GM12872 (cell line): ENCODE measurements around the gene MED13L.

ENCODE experiments used
- TF ChIP-seq, protein P1 (sequence below): IDR thresholded peaks from 3 replicates; pipeline ENCODE4 v1.5.1; 2011; ENCODE audit warnings: low read depth, mild to moderate bottlenecking, low read length, moderate library complexity; ENCODE audit not compliant: insufficient read depth

Gene MED13L

DNA sequence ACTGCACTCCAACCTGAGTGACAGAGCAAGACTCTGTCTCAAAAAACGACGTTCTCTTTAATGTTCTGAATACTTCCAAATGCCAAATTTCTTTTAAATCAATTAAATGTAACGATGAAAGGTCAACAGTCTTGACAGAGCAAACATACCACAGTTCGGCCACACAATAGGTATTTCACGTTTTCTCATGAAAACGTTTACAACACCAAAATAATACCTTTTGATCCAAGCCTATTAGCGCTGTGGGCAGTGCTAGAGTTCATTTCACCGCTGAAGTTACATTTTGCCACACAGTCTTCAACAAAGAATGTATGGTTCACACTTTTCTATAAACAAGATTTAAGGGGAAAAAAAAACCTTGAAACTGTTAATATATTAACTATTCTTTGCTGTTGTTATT, 122.1 kb downstream of the MED13L start:
- TF ChIP-seq, protein P1, sequence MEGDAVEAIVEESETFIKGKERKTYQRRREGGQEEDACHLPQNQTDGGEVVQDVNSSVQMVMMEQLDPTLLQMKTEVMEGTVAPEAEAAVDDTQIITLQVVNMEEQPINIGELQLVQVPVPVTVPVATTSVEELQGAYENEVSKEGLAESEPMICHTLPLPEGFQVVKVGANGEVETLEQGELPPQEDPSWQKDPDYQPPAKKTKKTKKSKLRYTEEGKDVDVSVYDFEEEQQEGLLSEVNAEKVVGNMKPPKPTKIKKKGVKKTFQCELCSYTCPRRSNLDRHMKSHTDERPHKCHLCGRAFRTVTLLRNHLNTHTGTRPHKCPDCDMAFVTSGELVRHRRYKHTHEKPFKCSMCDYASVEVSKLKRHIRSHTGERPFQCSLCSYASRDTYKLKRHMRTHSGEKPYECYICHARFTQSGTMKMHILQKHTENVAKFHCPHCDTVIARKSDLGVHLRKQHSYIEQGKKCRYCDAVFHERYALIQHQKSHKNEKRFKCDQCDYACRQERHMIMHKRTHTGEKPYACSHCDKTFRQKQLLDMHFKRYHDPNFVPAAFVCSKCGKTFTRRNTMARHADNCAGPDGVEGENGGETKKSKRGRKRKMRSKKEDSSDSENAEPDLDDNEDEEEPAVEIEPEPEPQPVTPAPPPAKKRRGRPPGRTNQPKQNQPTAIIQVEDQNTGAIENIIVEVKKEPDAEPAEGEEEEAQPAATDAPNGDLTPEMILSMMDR = no peak

- TF ChIP-seq, protein P1 = no peak
These were observed 123.5 kb downstream of the MED13L start for GRCh38 chr12:116153983-116154382.

DNA sequence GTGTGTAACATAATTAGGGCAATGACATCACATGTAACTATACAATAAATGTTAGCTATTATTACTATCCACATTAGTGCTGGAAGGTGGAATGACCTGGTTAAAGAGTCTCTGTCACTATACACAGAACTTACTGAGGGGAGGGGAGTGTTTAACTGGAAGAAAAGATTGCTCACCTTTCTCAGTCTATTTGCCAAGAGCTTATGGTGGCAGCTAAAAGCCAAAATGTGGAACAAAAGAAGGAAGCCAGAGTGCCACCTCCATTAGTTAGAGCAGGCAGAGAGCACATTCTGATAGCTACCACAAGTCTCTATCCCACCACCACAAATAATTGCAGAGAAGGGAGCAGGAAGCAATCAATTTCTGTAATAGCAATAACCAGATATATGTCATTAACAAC, 124.4 kb downstream of the MED13L start:
- TF ChIP-seq, protein P1 = no peak

DNA sequence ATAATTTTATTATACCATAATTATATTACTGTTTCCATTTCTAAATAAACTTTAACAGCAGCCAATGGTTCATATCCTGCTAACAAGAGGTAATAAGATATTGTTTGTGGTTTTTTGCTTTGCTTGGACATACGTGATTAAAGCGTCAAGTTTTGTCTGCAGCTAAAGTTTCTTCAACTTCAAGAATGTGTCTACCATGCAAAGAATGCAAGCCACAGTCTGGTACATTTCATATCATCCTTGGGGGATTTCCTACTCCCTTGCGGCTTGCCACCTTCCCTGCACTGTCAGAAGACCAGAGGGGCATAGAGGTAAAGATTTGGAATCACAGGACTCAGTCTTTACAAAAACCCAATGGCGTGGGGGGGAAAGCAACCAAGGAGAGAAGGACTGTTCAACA, 125.2 kb downstream of the MED13L start:
- TF ChIP-seq, protein P1 = no peak

DNA sequence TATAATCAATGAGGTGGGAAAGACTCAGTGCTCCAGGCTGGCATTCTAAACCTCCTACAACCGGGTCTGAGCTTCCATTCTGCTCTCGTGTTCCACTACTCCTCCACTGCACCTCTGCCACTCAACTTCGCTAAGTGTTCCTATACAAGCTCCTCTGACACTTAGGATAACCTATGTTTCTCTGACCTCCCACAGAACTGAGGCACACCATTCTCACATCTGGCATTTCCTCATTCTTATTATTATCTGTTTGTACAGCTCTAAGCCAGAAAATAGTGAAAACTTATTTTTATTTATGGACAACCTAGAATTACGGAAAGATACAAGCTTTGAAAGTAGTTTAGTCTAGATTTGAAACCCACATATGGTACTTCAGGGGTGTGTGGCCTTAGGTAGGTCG, 127.0 kb downstream of the MED13L start:
- TF ChIP-seq, protein P1 = no peak

GRCh38 chr12:116150001-116150400, 127.5 kb downstream of the MED13L start:
- TF ChIP-seq, protein P1 = no peak

DNA sequence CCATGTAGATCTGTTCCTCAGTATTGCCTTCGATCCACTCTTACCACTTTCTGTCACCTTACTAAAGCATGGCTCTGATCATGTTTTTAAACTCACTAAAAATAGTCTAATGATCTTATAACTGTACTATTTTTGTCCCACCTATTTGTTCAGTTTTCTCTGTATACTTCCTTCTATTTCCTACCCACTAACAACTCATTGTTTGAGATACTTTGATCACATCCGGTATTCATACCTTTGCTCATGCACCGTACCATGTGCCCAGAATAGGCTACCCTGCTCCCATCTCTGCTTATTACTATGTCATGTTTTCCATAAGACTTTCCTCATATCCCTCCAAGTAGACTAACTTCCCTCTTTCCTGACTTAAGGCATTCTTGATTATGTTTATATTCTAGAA, 128.6 kb downstream of the MED13L start:
- TF ChIP-seq, protein P1 = no peak

DNA sequence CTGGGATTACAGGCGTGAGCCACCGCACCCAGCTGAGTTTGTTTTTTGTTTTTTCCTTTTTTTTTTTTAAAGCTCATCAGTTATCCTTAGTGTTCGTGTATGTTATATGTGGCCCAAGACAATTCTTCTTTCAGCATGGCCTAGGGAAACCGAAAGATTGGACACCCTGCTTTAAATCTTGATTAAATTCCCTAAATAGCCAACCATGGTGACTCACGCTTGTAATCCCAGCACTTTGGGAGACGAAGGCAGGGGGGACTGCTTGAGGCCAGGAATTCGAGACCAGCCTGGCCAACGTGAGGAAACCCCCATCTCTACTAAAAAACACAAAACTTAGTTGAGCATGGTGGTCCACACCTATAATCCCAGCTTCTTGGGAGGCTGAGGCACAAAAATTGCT, 131.1 kb downstream of the MED13L start:
- TF ChIP-seq, protein P1 = no peak
